Measurements from ENCODE around the gene SOCS1.

GRCh38 chr16:11238272-11239202 is 17.5 kb downstream of the SOCS1 start:
- no peak for TF ChIP-seq CTCF (IDR thresholded peaks at IDR 0.05; ENCODE audit: low read length)
- no peak for TF ChIP-seq EZH2 (optimal IDR thresholded peaks at IDR 0.05; ENCODE audit: low read depth, low read length)
- no peak for TF ChIP-seq EZH2phosphoT487 (IDR thresholded peaks at IDR 0.05; ENCODE audit: low read length)

Measured in MM.1S (cell line).